ENCODE data around the gene PEX1.
"Not testable (repeated sequence)": the region's sequence is repeated elsewhere in the genome, so short reads cannot be mapped to it uniquely, and the experiment has no call there.

The PEX1 gene

DNA sequence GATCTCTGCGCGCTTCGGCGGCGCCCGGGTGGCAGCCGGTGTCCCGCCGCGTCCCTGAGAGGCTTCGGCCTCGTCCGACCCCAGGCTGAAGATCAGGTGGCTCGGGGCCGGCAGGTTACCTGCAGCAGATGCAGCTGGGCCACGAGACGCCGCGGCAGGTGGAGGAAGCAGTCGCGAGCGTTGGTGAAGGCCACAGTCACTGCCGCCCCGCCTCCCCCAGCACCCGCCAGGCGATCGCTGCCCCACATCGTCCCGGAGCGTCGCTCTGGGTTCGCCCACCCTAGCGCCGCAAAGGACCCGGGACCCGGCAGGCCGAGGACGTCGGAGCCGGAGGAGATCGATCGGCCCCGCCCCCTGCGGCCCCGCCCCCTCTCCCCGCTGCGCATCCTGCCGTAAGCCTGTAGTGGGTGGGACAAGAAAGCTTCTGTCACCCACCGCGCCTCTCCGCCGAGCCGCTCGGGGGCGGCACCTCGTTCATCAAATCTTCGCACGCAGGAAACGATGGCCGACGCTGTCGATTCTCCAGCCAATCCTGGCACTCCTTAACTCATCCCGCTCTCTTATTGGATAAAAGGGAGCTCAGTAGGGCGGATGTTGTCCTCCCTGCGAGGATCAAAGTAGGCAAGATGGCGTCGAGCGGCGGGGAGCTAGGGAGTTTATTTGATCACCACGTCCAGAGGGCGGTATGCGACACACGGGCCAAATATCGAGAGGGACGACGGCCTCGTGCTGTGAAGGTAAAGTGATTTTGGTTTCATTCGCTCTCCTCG is at the start of gene PEX1, which contains the start of gene RBM48:
PEX1 (minus strand) TSS at position 333 of the 770 bp plus-strand sequence; CDS start at position 248, 85 bp downstream.
RBM48 (plus strand) TSS at position 608 of the 770 bp plus-strand sequence; CDS start at position 627, 19 bp downstream.
- DNase-seq: peak; percentile 96

DNA sequence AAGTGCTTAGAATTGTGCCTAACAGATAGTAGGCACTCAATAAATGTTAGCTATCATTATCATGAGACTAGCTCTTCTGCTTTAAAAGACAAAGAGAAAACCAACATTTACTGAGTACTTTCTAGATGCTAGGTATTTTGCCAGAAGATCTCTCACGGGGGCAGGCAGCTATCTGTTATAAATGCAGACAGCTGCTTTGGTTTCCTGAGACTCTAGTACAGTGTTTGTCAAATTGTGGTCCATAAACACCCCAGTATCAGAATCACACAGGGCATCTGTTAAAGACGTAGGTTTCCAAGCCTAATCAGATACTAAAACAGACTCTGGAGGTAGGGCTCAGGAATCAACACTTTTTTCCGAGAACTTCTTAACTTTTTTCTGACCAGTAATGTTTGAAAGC is 48.0 kb upstream of the PEX1 start:
- no peak for DNase-seq

DNA sequence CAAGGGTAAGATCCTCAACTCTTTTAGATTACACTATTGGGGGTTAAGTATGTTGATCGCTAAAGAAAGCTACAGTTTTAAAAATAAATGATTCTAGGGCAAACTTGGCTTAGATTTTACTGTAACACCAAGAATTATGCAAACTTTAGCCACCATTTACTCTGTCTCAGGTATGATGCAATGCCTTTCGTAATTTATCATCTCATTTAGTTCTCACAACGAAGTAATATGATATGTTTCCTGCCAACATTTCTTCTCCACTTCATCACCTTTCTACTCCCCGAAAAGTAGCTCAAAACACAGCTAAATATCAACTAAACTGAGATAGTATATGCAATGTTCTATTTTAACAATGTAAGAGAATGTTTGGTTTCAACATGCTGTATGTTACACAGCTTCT is 40.8 kb upstream of the PEX1 start:
- DNase-seq: no peak

DNA sequence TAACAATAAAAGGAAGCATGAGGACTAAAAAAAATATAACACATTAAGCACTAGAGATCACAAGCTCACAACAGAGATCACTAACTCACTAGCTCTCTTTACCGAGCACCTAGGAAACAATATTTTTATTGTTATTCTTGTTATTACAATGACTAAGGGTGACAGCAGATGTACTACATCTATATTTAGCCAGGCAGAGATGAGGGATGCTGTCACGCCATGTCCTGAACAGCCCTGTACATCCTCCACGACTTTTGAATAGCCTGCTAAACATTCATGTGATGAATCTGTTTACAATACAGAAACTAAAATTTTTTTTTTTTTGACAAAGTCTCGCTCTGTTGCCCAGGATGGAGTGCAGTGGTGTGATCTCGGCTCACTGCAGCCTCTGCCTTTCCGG is 39.1 kb upstream of the PEX1 start:
- no peak for DNase-seq

DNA sequence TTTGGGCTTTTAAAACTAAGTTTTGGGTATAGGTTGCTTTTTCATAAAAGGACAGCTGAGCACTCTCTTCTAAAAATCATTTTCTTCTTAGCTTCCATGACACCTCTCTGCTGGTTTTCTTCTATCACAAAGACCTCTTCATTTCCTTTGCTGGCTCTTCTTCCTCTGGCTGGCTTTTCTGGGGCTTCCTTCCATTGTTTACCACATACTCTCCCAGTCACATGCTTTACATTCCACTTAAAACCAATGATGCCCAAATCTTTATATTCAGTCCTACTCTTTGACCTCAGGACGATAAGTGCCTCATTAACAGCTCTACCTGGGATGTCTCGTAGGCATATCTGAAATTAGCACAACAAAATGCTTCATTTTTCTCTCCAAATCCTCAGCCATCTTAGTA is 35.0 kb upstream of the PEX1 start:
- DNase-seq: no peak

DNA sequence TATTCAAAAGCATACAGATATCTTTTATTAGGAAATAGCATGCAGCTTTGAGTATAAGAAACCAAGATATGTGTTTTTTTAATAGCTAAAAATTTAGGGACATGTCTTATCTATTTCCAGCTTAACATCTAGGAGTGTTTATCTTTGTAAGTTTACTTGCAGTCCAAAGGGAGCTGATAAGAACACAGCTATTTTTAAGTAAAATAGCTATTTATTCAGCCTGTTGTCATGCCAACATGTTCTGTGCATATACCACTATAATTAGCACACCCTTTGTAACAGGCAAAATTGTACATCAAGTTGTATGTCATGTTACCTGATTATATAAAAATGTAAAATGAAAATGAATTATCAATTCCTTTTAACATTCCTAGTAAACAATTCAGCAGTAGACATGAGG is 32.3 kb upstream of the PEX1 start:
- no peak for DNase-seq

DNA sequence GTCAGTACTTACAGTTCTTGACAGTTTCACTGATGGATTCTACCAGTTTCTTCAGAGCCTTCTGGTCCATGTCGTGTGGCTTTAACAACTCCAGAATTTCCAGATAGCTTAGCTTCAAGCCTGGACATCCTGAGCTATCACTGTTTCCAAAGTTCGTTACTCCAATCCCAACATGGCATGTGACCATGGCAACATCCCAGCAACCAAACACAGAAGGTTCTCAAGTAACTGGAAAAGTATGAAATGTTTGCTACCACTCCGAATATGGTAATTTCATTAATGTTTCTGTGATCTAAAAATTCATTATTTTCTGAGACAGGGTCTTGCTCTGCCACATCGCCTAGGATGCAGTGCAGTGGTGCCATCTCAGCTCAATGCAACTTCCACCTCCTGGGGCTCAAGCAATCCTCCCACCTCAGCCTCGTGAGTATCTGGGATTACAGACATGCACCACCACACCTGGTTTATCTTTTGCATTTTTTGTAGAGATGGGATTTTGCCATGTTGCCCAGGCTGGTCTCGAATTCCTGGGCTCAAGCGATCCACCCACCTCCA is 29.6 kb upstream of the PEX1 start:
- DNase-seq: no peak

DNA sequence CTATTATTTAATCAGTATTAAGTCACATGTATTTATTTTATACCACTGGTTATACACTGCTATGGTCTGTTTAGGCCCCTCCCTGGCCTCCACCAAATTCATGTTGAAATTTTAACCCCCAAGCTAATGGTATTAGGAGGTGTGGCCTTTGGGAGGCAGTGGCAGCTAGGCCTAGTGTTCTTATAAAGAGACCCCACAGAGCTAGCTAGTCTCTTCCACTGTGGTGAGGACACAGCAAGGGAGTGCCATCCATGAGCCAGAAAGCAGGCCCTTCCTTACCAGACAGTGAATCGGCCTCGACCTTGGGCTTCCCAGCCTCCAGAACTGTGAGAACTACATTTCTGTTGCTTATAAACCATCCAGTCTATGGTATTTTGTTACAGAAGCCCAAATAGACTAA is 28.9 kb upstream of the PEX1 start:
- DNase-seq: no peak

DNA sequence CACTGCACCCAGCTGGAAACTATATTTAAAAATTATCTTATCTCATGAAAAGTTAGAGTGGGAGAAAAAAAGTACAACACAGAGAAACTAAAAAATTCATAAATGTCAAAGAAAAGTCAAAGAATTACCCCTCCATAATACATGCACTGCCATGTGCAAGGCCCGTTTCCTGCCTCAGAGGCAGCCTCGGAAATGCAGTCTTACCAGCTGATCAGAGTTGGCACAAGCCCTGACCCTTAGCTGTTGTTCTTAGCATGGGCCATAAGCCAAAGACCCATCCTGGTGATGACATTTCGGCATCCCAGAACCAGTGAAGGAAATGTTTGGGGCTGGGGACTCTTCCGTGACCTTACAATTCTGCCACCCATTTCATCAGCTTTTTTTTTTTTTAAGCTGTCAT is 21.9 kb upstream of the PEX1 start:
- no peak for DNase-seq

DNA sequence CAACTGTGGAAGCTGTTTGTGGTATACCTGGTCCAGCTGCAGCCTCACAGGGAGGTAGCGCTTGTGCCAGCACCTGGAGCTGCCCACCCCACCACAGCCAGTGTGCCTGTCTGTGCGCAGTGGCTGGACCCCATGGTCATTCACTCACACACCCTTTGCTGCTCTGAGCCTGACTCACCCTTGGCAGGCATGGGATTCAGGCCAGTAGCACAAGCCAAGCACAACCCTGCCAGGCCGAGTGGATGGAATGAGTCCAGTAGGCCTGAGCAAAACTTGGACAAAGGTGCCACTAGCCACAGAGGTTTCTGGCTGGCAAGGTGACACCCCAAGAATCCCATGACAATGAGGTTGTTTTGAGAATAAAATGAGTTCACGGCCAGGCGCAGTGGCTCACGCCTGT is 19.3 kb upstream of the PEX1 start:
- DNase-seq: no peak

DNA sequence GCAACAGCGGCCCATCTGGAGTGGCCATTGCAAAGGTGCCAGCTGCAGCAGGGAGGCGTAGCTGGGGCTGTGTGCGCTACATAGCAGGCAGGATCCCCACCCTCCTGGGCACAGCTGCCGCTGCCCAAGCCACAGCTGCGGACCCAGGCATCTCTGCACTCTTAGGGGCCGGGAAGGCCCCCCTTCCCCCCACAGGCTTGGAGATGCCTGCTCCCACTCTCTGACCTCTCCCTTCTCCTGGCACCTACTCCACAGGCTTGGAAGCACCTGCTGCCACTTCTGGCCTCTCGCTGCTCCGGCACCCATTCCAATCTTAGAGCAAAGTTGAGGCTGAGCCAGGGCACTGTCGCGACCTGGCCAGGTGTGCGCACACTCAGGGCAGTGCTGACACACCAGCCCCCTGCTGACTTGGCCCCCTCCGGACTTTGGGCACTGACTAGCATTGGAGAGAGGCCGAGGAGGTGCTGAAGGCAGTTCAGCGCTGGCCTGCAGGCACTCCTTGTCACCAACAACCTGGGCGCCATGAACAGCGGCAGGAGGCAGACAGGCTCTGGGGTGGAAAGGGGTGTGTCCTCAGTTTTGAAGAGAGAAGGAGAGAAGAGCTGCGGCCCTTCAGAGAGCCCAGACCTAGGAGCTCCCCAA is 18.7 kb upstream of the PEX1 start:
- DNase-seq: no peak

DNA sequence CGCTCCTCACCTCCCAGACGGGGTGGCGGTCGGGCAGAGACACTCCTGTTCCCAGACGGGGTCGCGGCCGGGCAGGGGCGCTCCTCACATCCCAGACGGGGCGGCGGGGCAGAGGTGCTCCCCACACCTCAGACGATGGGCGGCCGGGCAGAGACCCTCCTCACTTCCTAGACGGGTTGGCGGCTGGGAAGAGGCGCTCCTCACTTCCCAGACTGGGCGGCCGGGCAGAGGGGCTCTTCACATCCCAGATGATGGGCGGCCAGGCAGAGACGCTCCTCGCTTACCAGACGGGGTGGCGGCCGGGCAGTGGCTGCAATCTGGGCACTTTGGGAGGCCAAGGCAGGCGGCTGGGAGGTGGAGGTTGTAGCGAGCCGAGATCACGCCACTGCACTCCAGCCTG is 16.8 kb upstream of the PEX1 start:
- not testable (repeated sequence) for DNase-seq

DNA sequence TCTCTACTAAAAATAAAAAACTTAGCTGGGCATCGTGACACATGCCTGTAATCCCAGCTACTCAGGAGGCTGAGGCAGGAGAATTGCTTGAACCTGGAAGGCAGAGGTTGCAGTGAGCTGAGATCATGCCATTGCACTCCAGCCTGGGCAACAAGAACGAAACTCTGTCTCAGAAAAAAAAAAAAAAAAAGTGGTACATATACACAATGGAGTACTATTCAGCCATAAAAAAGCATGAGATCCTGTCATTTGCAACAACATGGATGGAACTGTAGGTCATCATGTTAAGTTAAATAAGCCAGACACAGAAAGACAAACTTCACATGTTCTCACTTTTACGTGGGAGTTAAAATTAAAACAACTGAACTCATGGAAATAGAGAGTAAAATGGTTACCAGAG is 15.2 kb upstream of the PEX1 start:
- not testable (repeated sequence) for DNase-seq

DNA sequence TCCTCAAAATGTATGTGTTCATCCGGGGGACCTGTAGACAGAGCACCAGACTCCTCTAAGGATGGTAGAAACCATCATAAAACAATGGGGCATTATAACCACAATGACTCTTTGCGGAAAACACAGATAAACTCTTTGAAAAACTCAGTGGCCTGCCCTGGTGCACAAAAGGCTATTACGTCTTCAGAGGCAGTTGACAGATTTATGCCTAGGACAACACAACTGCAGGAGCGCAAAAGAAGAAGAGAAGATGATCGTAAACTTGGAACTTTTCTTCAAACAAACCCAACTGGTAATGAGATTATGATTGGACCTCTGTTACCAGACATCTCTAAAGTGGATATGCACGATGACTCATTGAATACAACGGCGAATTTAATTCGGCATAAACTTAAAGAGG is 6.3 kb upstream of the PEX1 start:
- no peak for DNase-seq

DNA sequence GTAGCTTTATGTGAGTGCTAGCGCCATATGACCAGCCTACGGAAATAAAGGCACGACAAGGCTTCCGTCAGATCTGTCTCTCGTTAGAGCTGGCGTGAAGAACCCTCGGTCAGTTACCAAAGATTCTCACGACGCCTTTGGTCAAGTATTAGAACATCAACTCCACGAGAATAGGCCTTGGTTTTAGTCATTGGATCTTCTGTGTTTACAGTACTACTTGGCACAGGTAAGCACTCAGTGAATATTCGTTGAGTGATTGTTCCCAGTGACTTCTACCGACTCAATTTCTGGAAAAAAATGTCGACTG is 591 bp upstream of the PEX1 start:
- no peak for DNase-seq

DNA sequence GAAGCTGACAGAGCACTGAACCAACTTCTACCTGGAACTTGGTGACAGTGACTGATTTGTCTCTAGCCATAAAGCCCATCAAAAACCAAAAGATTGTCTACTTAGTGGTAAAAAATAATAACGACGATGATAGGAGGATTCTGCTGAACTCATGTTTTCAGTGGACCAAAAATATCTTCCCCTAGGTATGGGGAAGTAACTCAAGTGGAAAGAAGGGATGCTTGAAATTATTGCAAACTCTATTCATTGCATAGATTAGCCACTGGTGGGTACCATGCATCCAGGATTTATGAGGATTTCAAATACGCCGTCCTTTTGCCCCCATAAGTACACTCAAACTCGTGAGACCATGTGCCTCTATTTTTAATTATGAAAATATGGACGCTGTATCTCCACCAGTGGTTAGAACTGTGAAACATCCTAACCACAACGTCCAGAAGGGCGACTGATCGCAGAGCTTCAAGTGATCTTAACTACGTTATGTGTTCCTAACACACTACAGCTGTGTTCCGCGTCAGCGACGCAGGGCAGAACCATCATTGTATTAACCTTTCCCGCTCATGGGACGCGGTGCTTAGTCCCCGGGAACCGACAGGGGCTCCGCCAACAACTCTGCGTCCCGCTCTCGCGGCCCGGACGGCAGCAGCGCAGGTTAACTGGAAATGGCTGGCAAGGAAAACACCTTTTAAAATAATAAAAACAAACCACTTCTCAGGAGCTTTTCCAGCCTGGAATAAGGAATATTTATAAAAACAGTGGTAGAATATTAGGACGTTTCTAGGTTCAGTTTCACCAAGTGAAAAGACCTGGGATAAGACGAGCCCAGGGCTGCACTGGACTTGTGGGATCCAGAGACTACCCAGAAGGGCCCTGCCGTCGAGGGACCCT is 776 bp downstream of the PEX1 start:
- peak; percentile 40 for DNase-seq

DNA sequence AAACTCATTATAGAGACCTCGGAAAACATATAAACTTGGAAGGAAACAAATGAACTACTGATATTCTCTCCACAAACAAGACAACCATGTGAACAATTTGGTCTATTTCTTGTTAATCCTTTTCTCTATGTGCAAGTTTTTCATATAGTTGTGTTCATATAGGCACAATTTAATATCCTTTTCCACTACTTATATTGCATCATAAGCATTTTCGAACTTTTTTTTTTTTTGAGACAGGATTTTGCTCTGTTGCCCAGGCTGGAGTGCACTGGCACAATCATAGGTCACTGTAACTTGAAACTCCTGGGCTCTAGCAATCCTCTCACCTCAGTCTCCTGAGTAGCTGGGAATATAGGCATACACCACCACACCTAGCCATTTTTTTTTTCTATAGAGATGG is 5.2 kb downstream of the PEX1 start:
- no peak for DNase-seq

DNA sequence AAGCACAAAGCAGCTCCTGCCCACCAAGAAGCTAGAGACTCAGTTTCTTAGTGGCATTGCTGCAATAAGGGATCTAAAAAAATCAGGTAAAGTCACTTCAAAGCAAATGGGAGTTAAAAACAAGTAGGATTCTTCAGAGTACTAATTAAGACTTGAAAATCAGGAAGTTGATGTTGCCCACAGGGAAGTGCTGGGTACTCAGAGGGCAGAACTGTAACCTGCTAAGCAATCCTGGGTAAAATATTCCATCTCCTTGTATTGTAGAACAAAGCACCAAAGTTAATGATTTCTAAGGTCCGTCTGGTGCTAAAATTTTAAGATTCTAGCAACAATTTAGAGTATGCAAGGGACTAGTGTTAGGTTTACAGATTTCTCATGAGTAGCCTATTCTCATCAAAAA is 8.3 kb downstream of the PEX1 start:
- no peak for DNase-seq

DNA sequence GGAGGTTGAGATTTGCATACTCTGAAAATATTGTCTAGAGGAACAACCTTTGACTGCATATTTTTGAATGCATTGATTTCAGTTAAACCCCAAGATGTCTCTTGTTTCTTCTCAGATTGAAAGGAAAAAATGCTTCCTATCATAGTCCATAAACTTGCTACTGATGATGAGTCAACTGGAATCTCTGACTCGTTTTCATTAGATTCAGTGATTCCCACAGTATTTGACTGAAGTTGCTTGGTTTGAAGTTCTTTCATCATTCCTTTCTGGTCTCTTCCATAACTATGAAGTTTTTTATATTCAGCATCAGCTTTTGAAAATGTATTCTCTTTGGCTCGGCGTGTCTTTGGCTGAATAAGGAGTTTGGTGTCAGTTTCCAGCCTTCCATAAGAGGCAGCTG is 10.7 kb downstream of the PEX1 start:
- no peak for DNase-seq

DNA sequence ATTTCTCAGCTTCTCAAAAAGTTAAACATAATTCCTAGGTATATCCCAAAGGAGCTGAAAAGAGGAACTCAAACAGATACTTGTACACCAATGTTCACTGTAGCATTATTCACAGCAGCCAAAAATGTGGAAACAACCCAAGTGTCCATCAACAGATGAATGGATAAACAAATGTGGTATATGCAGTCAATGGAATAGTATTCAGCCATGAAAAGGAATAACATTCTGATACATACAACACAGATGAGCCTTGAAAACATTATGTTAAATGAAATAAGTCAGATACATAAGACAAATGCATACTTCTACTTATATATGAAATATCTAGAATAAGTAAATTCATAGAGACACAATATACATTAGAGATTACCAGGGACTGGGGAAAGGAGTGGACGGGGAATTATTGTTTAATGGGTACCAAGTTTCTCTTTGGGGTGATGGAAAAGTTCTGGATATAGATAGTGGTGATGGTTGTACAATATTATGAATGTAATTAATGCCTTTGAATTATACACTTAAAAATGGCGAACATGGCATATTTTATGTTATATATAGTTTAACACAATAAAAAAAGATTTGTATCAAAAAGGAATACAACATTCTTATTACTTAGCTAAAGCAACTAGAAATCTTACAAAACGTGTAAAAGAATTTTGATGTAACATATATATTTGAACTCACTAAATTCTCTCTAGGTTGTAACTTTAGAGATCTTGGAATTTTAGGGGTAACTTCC is 15.0 kb downstream of the PEX1 start:
- no peak for DNase-seq

DNA sequence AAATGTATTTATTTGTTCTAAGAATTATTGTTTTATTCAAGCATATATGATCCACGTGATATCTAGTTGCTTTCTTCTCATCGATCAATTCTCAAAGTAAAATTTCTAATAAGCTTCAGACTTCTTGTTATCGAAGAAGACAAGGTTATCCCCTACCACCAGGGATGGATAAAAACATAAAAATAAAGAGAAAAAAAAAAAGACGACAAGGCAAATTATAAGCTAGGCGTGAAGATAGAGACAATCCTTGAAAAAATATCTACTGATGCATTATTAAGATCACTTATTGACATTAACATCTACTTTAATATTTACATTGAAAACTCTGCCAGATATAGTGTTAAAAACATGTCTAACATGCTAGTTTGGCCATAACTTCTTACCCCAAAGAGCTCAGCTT is 19.4 kb downstream of the PEX1 start:
- no peak for DNase-seq

DNA sequence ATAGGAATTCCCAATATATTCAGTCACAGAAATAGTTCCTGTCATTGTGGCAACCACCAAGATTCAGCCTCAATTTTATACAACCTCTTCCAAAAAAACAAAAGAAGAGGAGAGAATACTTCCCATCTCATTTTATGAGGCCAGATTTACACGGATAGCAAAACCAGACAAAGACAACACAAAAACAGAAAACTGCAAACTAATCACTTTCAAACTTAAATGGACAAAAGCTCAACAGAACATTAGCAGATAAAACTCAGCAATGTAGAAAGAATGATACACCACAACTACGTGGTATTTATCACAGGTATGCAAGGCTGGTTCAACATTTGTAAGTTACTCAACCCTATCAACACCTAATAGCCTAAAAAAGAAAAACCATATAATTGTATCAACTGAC is 22.0 kb downstream of the PEX1 start:
- DNase-seq: no peak

DNA sequence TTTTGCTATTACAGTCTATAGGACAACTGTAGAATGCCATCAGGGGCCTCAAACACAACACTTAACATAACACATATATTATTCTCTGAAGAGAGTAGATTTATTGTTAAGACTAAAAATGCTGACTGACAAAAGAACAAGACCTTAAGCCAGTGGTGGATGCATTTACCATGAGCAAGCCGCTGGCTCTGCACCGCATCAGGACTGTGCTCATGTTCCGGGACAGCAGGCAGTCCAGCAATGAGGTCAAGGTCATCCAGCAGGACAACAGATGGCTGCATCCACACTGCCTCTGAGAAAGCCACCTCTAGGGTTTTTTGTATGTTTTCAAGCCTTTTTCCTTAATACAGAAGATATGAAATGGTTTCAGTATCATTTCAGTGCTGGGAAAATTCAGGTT is 23.8 kb downstream of the PEX1 start:
- no peak for DNase-seq
